ENCODE data around the gene GPR107. TPM values are rescaled to one million over a fixed set of nuclear protein-coding genes. Genes with fewer than 3 reads are reported as not detected.

The GPR107 gene
- total RNA-seq, 1 donor from 2014 or later, result 70.7 TPM

DNA sequence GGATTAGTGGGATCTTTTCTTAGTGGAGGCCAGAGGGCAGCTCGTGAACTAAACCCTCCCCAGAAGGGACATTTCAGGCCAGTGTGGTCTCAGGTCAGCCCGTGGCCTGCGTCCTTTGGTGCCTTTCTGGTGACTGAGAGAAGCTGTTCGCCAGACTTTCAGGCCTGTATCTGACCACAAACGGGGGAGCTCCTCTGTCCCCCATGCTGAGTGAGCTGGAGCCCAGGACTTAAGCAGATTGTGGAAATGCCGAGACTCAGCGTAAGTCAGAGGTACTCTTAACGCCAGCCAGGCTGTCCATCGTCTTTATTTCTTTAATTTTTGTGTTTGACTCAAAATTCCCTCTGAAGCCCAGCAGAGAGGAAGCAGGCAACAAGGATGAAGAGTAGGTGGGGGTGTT lies 63.7 kb downstream of the GPR107 start:
- TF ChIP-seq CTCF (IDR thresholded peaks at IDR 0.05), result no peak
- Mint-ChIP-seq H3K4me3 (ENCODE audit: unreplicated experiment) (no peak overlapping the region), H3K27ac (ENCODE audit: unreplicated experiment) (peak overlapping the region; percentile 95), H3K27me3 (ENCODE audit: low read depth) (no peaks in the 10 kb centered on the region), H3K9me3 (ENCODE audit: low read depth) (no peaks in the 10 kb centered on the region), H3K36me3 (ENCODE audit: low read depth) (peaks cover 11% of the 10 kb centered on the region), H3K4me1 (ENCODE audit: low read depth) (peaks cover 32% of the 10 kb centered on the region)
- no peak for DNase-seq (ENCODE audit: low spot score)

- Mint-ChIP-seq H3K4me1 (ENCODE audit: low read depth) (peaks cover 32% of the 10 kb centered on the region), H3K4me3 (ENCODE audit: unreplicated experiment) (no peak overlapping the region), H3K27me3 (ENCODE audit: low read depth) (no peaks in the 10 kb centered on the region), H3K27ac (ENCODE audit: unreplicated experiment) (peak overlapping the region; percentile 95), H3K9me3 (ENCODE audit: low read depth) (no peaks in the 10 kb centered on the region), H3K36me3 (ENCODE audit: low read depth) (peaks cover 11% of the 10 kb centered on the region)
- TF ChIP-seq CTCF (IDR thresholded peaks at IDR 0.05), result no peak
- no peak for DNase-seq (ENCODE audit: low spot score)
Measured at GRCh38 chr9:130117816-130118632, 64.3 kb downstream of the GPR107 start.

DNA sequence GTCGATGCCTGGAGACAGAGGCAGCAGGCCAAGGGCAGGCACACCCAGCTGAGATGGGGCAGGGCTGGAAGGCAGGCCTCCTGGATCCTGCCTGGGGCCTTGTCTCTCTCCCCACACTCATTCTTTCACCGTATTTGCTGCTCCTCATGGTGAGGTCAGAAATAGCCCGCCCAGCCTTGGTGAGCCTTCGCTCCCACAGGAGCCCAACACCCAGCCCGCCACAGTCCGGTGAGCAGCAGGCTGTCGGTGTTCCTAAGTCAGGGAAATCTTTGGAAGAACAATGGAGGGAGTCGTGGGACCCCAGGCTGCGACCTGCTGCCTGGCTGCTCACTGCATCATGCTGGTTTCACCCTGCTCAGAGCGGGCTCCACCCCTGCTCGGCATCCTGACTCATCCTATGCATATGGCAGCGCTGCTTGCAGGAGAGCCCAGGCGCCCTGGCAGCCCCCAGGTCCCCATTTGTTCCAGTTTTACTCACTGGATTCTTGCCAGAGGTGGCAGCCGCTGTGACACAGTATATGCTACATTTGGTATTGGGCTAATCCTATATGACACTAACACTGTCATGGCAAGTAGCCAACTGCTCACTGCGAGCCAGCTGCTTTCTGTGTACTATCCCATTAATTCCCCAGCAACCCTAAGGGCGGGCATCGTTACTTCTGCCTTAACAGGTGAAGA lies 65.3 kb downstream of the GPR107 start:
- Mint-ChIP-seq H3K9me3 (ENCODE audit: low read depth) (no peaks in the 10 kb centered on the region), H3K4me1 (ENCODE audit: low read depth) (peaks cover 32% of the 10 kb centered on the region), H3K27me3 (ENCODE audit: low read depth) (no peaks in the 10 kb centered on the region), H3K4me3 (ENCODE audit: unreplicated experiment) (no peak overlapping the region), H3K36me3 (ENCODE audit: low read depth) (peaks cover 11% of the 10 kb centered on the region), H3K27ac (ENCODE audit: unreplicated experiment) (peak overlapping the region; percentile 95)
- TF ChIP-seq CTCF (IDR thresholded peaks at IDR 0.05), result no peak
- no peak for DNase-seq (ENCODE audit: low spot score)

GRCh38 chr9:130119519-130120298 lies 66.0 kb downstream of the GPR107 start:
- H3K4me3 Mint-ChIP-seq (ENCODE audit: unreplicated experiment), result no peak overlapping the region
- peaks cover 32% of the 10 kb centered on the region for H3K4me1 Mint-ChIP-seq (ENCODE audit: low read depth)
- peaks cover 11% of the 10 kb centered on the region for H3K36me3 Mint-ChIP-seq (ENCODE audit: low read depth)
- no peak overlapping the region for H3K27ac Mint-ChIP-seq (ENCODE audit: unreplicated experiment)
- H3K27me3 Mint-ChIP-seq (ENCODE audit: low read depth), result no peaks in the 10 kb centered on the region
- DNase-seq (ENCODE audit: low spot score), result no peak
- no peak for TF ChIP-seq CTCF (IDR thresholded peaks at IDR 0.05)
- no peaks in the 10 kb centered on the region for H3K9me3 Mint-ChIP-seq (ENCODE audit: low read depth)

- Mint-ChIP-seq H3K36me3 (ENCODE audit: low read depth) (peaks cover 11% of the 10 kb centered on the region), H3K27me3 (ENCODE audit: low read depth) (no peaks in the 10 kb centered on the region), H3K9me3 (ENCODE audit: low read depth) (no peaks in the 10 kb centered on the region), H3K4me1 (ENCODE audit: low read depth) (peaks cover 32% of the 10 kb centered on the region), H3K27ac (ENCODE audit: unreplicated experiment) (no peak overlapping the region), H3K4me3 (ENCODE audit: unreplicated experiment) (no peak overlapping the region)
- DNase-seq (ENCODE audit: low spot score), result no peak
- TF ChIP-seq CTCF (IDR thresholded peaks at IDR 0.05), result no peak
Measured at GRCh38 chr9:130120299-130120587, 66.5 kb downstream of the GPR107 start.
